ENCODE results near the gene ADCYAP1.
"Not testable (repeated sequence)": the region's sequence is repeated elsewhere in the genome, so short reads cannot be mapped to it uniquely, and the experiment has no call there.

The ADCYAP1 gene

DNA sequence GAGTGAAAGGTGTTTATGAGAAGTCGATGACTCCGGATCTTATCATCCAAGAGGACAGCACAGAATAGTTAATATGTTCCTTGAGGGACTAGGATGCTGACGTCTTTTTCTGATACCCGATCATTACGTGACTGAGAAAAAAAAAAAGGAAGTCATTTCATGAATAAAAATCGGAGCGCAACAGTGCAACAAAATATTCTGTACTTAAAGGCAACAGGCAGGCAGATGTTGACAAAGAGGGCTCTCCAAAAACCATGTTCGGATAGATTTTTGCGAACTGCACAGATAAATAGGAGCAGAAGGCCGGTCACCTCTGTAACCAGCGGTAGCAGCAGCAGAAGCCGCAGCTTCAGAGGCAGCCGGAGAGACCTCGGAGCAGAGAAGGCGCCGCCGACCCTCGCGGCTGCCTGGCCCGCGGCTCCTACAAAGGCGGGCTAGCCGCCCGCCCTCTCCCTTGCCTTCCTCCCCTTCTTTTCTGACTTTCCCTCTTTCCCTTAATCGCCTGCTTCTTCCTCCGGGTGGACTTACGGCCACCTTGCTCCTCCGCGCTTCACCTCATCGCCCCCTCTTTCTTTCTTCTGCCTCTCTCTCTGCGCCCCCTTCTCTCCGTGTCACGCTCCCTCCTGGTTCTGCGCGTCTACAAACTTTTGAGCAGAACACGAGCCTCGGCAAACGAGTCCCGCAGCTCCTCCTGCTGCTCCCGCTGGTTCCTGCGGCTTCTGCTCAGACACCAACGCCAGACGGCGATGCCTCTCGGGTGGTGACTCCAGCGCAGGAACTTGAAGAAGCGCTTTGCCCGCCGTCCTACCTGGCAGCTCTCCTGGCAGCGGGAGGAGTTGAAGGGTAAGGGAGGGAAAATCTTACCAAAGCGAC, at the start of gene ADCYAP1:
Gene ADCYAP1 (plus strand): TSS at position 654 of the 873 bp plus-strand sequence. CDS start 516 bp downstream, outside the sequence.
- DNase-seq (ENCODE audit: low read depth in 1 of 2, low spot score in 1 of 2): no peak

DNA sequence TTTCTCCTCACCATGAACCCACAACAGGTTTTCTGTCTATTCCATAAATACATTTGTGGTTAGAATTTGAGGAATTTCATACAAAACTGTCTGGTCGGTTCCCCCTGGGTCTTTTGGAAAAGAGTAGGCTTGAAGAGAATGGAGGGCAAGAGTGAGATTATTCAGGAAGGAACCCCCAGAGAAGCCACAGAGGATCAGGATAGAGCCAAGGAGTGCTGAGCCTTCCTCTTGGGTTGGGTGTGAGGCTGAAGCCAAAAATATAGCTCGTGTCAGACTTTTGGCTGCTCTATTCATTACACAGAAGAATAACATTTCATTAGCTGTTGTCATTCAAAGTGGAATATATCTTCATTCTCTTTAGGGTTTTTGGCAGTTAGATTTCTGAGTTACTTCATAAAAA, 46.7 kb upstream of the ADCYAP1 start:
- no peak for DNase-seq (ENCODE audit: low read depth in 1 of 2, low spot score in 1 of 2)

DNA sequence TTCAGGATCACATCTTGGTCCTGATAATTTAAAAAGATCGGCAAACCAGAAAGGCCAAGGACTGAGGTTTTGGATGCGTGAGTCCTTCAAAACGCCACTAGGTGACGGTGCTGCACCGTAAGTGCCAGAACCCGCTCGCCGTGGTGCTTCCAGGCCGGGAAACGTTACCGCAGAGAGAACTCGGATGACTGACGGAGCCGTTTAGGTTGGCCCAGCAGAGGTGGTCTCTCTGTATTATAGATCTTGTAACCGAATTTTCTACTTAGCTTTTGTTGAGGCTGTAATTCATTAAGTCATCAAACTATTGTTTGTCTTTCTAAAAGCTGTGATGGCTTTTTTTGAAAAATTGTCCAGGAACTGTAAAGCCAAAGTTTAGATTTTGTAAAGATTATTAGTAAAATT, 39.8 kb upstream of the ADCYAP1 start:
- peak; percentile 3 to 37 for DNase-seq (ENCODE audit: low read depth in 1 of 2, low spot score in 1 of 2)

DNA sequence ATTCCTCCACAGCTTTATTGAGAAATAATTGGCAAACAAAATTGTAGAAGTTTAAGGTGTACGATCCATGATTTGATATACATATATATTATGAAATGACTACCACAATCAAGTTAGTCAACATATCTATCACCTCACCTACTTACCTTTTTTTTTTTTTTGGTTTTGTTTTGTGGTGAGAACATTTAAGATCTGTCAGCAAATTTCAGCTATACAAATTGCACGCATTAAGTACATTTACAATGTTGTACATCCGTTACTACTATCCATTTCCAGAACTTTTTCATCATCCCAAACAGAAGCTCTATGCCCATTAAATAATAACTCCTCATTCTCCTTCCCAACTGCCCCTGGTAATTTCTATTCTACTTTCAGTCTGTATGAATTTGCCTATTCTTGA, 37.4 kb upstream of the ADCYAP1 start:
- DNase-seq (ENCODE audit: low read depth in 1 of 2, low spot score in 1 of 2): no peak

DNA sequence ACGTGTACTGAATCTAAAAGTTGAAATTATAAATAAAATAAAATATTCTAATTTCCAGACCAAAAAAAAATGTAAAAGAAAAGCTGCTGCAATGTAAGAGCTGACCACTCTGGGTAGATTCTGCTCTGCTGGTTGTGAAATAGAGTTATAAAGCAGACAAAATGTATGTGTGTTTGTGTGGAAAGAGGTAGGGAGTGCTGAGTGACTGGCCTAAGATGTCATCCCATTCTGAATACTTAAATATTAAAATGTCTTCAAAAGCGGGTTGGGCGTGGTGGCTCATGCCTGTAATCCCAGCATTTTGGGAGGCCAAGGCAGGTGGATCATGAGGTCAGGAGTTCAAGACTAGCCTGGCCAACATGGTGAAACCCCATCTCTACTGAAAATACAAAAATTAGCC, 31.2 kb upstream of the ADCYAP1 start:
- not testable (repeated sequence) for DNase-seq (ENCODE audit: low read depth in 1 of 2, low spot score in 1 of 2)

DNA sequence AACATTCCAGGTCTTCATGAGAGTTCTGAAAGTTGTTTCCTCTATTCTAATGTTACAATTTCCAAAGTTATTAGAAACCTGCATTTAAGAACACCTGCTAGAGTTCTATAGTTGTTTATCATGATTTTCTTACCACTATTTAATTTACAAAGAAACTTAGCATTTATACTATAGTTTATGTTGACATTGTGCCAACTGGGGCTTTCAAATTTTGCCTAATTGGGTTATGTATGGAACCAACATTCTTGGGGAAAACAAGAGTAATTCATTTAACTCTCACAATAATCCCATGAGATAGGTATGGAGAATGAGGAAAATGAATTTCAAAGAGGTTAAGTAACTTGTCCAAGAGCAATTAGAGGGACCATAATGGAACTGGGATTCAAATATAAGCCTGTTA, 28.8 kb upstream of the ADCYAP1 start:
- no peak for DNase-seq (ENCODE audit: low read depth in 1 of 2, low spot score in 1 of 2)

DNA sequence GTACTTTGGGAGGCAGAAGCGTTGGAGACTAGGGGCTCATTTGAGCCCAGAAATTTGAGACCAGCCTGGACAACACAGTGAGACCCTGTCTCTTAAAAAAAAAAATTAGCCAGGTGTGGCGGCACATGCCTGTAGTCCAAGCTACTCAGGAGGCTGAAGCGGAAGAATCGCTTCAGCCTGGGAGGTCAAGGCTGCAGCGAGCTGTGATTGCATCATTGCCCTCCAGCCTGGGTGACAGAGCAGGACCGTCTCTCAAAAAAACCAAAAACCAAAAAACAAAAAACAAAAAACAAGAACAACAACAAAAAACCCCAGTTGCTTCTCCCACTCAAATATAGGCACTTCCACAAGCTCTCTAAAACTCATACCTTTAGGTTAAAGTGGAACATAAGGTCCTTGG, 27.4 kb upstream of the ADCYAP1 start:
- DNase-seq (ENCODE audit: low read depth in 1 of 2, low spot score in 1 of 2): no peak

DNA sequence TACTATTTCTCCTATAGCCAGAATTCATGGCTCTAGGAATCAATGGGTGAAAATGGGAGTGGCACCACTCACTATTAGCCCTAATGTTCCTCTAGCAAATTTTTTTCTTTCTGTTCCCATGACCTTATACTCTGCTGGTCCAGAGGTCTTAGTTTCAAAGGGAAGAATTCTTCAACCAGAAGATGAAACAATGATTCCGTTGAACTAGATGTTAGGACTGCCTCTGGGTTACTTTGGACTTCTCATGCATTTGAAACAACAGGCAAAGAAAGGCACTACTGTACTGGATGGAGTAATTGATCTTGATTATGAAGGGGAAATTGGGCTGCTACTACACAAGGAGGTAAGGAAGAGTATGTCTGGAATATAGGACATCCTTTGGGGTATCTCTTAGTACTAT, 18.6 kb upstream of the ADCYAP1 start:
- no peak for DNase-seq (ENCODE audit: low read depth in 1 of 2, low spot score in 1 of 2)

DNA sequence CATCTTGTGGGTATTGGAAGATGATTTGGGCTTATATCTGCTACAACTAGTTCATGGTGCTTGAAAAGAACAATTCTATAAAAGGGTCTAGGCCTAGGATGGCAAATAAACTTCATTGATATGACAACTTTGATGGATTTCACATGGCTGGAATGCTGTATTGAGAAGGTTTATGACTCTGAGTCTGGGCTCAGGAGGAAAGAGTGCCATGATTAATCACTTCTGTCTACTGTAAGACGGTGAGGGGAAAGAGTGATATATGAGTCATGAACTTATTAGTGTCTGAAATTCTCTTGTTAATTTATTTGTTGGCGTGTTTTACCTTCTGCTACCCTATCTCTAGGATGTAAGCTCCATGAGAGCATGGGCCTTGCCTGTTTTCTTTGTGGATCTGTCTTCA, 17.0 kb upstream of the ADCYAP1 start:
- no peak for DNase-seq (ENCODE audit: low read depth in 1 of 2, low spot score in 1 of 2)

DNA sequence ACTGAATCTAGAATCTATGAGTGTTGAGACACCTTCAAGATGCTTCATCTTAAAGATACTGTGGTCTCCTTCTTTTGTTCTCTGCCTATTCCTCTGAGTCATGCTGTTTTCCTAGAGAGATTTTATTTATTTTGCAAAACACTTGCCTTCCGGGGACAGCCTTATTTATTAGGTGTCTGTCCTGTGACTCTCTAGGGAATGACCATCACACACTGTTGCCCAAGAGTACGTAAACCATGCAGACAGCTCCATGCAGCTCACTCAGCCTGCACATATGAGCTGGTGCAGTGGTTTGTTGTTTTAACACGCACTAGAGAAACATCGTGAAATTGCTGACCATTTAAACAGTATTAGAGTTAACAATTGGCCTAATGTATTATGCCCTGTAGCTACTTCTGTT, 12.4 kb upstream of the ADCYAP1 start:
- DNase-seq (ENCODE audit: low read depth in 1 of 2, low spot score in 1 of 2): no peak

DNA sequence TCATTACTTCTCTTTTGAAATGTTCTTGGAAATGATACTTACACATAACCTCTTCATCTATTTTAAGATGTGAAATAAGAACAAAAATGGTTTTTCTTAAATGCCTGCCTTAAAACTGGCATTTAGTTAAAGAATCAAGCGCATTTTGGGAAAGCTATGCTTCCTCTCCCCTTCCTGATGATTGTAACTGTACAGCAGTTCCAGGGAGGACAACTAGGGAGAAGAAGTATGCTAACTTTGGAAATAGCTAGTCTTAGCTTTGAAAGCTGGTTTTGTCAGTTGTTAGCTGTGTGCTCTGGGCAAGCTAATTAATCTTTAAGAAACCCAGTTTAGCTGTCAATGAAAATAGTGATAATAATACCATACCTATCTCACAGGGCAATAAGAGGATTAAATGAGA, 8.4 kb upstream of the ADCYAP1 start:
- DNase-seq (ENCODE audit: low read depth in 1 of 2, low spot score in 1 of 2): no peak

DNA sequence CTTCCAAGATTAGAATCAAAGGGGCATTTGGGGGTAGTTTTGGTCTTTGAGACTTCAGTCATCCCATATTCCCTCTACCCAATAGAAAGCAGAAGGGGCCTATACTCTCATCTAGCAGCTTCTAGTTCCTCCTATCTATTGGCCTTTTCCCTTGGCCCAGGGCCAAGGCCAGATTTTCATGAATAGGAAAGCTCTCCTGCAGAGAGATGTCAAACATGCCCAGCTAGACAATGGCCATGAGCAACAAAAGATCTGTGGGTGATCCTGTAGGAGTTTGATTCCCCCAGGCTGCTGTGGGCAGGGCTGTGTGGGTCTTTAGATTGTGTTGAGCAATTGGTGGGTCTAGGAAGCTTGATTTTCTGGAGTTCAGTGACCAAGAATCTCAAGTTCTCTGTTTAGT, 2.9 kb upstream of the ADCYAP1 start:
- DNase-seq (ENCODE audit: low read depth in 1 of 2, low spot score in 1 of 2): no peak

DNA sequence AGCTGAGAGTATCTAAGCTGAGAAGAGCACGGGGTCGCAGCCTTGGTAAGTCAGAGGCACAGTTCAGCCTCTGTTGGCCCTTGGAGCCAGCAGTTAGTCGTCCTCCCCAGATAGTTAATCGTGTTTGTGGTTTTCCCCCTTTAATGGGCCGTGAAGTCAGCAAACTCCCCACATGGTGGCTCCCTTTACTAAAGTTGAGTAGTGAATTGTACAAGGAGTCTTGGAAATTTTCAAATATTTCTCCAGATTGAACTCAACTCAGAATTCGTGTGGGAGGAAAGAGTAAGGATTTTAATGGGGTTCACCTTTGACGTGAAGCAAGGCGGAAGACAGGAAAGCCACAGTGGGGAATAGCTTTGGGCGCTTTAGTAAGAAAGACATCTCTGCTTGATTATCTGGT, 2.4 kb upstream of the ADCYAP1 start:
- DNase-seq (ENCODE audit: low read depth in 1 of 2, low spot score in 1 of 2): no peak

DNA sequence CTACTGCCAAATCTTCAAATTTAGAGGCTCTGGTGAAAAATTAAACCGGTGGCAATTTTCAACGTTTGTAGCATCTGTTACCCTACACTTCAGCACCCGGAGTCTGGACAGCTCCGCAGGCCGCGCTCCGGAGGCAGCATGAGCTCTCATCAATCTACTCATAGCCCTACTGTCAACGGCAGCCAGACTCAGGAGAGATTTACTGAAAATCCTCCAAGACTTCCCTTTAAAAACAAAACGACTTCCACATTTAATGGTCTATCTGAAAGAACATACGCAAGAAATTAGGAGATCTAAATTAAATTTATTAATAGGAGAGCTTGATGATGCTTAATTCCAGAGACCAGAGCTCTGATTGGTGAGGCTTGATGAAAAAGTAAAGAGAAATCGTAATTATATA, 970 bp upstream of the ADCYAP1 start:
- DNase-seq (ENCODE audit: low read depth in 1 of 2, low spot score in 1 of 2): peak in 1 of 2 donors; percentile 14

DNA sequence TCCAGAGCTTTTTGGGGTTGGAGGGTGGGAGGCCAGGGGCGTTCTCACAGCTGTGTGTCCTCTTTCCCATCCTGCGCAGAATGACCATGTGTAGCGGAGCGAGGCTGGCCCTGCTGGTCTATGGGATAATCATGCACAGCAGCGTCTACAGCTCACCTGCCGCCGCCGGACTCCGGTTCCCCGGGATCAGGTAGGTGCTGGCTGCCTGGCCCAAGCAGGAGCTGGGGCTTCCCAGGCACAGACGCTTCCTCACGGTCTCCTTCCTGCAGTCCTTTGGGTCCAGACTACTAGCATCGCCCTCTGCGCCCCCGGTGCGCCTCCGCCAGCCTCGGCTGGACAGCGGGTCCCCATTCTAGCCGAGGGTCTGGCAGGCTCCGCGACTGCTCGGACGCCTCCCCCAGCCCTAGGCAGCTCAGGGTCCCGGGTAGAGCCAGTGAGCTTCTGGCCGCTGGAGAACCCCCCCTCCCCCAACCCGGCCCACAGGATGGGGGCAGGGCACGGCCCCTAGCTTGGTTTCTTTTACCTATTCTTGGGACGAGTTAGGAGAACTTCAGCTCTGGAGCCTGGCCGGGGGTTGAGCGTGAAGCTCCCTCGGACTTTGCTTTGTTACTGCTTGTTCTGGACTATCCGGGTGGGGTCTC, 756 bp downstream of the ADCYAP1 start:
- DNase-seq (ENCODE audit: low read depth in 1 of 2, low spot score in 1 of 2): no peak

DNA sequence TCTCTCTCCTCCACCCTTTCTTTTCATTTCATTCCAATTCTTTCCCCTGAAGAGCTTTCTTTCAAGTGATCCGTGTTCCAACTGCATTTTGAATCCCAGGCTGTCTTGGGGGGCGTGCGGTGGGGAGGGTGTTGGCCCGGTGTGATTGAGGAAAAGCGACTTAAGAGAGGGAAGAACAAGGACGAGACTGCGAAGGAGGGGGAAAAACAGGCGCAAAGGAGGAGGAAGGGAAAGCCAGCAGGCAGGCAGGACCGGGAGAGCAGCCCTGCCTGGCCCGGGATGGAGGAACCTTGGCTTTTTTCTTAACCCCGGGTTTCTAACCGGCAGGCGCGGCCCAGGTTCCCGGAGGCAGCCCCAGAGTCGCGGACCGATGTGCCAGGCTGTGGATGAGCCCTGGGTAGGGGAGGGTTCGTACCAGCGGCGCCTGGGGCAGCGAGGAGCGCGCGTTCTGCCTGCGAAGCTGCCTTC, 1.3 kb downstream of the ADCYAP1 start:
- no peak for DNase-seq (ENCODE audit: low read depth in 1 of 2, low spot score in 1 of 2)

DNA sequence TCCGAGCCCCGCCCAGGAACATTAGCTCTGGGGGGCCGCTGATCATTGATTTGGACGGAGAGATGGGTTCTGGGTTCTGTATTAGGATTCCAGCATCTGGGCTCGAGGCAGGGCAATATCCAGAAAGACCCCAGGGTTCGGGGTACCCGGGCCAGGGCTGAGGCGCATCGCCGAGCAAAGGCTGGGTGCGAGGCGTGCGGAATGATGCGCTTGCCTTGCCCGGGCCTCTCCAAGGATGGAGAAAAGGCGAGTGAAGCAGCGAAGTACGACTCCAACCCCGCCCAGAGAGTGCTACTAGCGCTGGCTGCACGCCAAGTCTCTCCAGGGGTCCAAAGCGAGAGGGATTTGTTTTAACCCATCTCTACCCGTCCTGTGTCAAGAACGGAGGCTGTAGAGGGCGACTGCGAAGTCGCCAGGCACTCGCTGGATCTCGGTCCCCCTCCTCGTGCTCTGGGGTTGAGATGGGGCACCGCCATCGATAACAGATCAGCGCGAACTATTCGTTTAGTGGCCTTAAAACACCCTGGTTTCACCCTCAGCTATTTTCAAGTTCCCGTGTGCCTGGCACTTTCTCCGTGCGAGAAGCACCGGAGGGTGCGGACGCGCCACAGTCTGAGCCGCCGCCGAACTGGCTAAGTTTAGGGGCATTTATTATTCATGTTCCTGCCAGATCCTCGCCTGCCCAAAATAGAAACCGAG, 1.9 kb downstream of the ADCYAP1 start:
- DNase-seq (ENCODE audit: low read depth in 1 of 2, low spot score in 1 of 2): no peak

DNA sequence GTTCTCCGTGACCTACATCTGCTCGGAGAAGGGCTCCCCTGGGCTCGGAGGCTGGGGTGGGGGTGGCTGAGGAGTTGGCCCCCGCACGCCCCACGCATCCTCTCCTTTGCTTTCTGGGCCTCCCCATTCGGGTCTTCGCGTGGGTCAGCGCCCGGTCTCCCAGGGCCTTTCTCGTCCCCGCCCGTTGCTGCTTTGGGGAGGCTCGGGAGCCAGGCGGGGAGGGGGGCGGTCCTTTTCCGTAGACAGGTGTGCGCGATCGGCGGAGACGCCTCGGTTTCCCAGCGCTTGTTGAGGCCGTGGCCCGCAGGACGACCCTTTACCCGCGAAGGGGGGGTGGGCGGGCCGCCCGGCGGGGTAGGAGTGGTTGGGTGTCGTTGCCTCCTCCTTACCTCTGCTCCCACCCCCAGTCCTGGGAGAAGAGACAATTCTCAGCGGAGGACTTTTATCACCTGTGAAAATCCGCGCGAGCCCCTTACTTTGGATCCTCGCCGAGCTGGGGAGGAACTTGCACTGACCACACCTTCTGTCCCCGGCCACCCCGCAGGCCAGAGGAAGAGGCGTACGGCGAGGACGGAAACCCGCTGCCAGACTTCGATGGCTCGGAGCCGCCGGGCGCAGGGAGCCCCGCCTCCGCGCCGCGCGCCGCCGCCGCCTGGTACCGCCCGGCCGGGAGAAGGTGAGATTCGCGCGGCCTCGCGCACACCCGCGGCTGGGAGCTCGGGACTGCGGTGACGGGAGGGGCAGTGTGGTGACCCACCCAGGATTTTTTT, 2.6 kb downstream of the ADCYAP1 start:
- no peak for DNase-seq (ENCODE audit: low read depth in 1 of 2, low spot score in 1 of 2)

DNA sequence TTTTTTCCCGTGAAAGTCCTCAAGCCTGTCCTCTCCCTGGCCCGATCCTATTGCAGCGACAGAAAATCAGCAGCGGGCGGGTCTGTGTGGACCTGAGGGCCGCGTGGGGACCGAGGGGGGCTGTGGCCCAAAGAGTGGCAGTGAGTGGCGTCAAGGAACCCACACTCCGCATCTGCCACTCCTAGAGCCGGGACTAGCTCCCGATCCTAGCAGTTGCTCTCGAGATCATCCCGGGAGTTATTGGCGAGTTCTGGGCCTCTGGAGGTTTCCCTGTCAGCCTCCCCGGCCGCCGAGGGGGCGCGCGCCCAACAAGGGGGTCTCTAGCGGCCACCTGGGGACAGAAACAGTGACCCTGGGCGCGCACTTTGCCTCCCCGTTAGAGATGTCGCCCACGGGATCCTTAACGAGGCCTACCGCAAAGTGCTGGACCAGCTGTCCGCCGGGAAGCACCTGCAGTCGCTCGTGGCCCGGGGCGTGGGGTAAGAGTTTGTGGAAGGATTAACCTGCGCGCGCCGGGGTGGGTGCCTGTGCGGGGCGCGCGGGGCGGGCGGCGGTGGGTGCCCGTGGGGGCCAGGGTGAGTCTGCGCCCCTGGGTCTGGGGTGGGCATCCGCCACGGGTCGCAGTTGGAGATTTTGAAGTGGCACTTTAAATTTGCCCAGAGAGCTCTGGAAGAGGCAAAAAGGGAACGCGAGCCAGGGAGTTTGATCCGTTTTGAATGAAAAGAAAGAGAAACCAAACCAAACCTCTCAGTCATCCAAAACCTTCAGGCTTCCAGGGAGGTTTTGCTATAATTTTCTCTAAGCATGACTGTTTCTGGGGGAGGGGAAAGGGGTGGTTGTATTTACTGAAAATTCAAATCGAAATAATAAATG, 3.5 kb downstream of the ADCYAP1 start:
- DNase-seq (ENCODE audit: low read depth in 1 of 2, low spot score in 1 of 2): no peak

All from stimulated activated CD4-positive, alpha-beta T cell treated with anti-CD3 and anti-CD28 coated beads, Interleukin-15, amount 100 ng/mL, for 1 hour (primary cell).